Calu3 (cell line): ENCODE measurements around the gene DIPK1A. TPM values are rescaled to one million over a fixed set of nuclear protein-coding genes. Genes with fewer than 3 reads are reported as not detected.

Experiments used
- BruUV-seq: library from RNA; stranded (reverse); fragments of 400-500 nt; replicated peaks from 2 replicates; lab custom pipeline; 2021; lab: Mats Ljungman, UMichigan
- CTCF ChIA-PET: fragments of 300-600 bp; sonication (Branson Sonifier 250); formaldehyde crosslinking; loops from one replicate; lab custom pipeline; 2022; ENCODE audit warnings: antibody characterized with exemption; lab: Charles Lee
- DNase-seq: peaks from one replicate; pipeline ENCODE4 v3.0.0; 2022
- H3K27ac Mint-ChIP-seq: one replicate; pipeline ENCODE4 v1.8.0; 2022; ENCODE audit warnings: mixed read lengths; ENCODE audit not compliant: unreplicated experiment
- H3K27me3 Mint-ChIP-seq: one replicate; pipeline ENCODE4 v1.8.0; 2022; ENCODE audit warnings: mixed read lengths; ENCODE audit not compliant: unreplicated experiment
- H3K36me3 Mint-ChIP-seq: one replicate; pipeline ENCODE4 v1.8.0; 2022; ENCODE audit warnings: mild to moderate bottlenecking, moderate library complexity, mixed read lengths; ENCODE audit not compliant: insufficient read depth, unreplicated experiment
- H3K4me1 Mint-ChIP-seq: one replicate; pipeline ENCODE4 v1.8.0; 2022; ENCODE audit warnings: mild to moderate bottlenecking, low read depth, mixed read lengths; ENCODE audit not compliant: unreplicated experiment
- H3K4me3 Mint-ChIP-seq: one replicate; pipeline ENCODE4 v1.8.0; 2022; ENCODE audit warnings: mild to moderate bottlenecking, low read depth, moderate library complexity, mixed read lengths; ENCODE audit not compliant: unreplicated experiment
- H3K9me3 Mint-ChIP-seq: one replicate; pipeline ENCODE4 v1.8.0; 2022; ENCODE audit warnings: low read depth, mixed read lengths; ENCODE audit not compliant: unreplicated experiment
- CTCF ChIP-seq: fragments of 200-600 bp; IDR thresholded peaks from one replicate; pipeline ENCODE4 v1.8.0; 2022; ENCODE audit warnings: antibody characterized with exemption; ENCODE audit not compliant: unreplicated experiment
- intact Hi-C: fragments of 100-400 bp; cut with micrococcal nuclease; formaldehyde crosslinking; loops from one replicate; pipeline ENCODE4 v1.10.0; 2022; ENCODE audit not compliant: unreplicated experiment
- total RNA-seq: library from RNA; stranded (reverse); gene quantifications from 2 replicates; pipeline ENCODE4 v1.2.3, GENCODE V29; 2022

The DIPK1A gene
- total RNA-seq, 1 experiment from 2014 or later: 4.9 TPM

- CTCF ChIA-PET: interaction anchor here (0.6 to 1.3 kb wide), 4 partner anchors 19 to 172 kb away, joined by 3 to 6 read pairs (median 4); partner anchors contain the start of gene DIPK1A
- H3K4me3 Mint-ChIP-seq: no peak overlapping the region
- TF ChIP-seq CTCF: no peak
These were observed 39.0 kb upstream of the DIPK1A start for GRCh38 chr1:93000291-93000690.

DNA sequence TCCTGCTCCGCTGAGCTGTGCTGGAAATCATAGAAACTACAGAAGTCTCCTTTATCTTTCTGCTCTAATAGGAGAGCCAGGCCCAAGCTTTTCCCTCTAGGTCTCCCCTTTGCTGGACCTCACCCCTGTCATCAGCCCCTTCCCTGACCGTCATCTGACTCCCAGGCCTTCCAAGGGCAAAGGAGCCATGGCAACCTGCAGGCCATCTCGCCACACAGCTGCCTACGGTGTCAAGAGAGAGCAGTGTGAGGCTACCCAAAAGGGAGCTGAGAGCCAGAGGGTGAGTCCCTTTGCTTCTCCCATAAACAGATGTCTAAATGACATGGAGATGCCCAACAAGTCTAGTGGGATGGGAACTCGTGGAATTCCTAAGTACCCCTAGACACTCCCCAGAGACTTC, 37.6 kb upstream of the DIPK1A start:
- BruUV-seq: no TSS peak

More at GRCh38 chr1:93000291-93000690, 39.0 kb upstream of the DIPK1A start:
- Mint-ChIP-seq H3K4me1 (peaks cover 22% of the 10 kb centered on the region), H3K27me3 (peaks cover 14% of the 10 kb centered on the region), H3K36me3 (no peaks in the 10 kb centered on the region), H3K27ac (no peak overlapping the region), H3K9me3 (no peaks in the 10 kb centered on the region)
- no peak for DNase-seq
- BruUV-seq: no TSS peak
- intact Hi-C loops: no loop called here

DNA sequence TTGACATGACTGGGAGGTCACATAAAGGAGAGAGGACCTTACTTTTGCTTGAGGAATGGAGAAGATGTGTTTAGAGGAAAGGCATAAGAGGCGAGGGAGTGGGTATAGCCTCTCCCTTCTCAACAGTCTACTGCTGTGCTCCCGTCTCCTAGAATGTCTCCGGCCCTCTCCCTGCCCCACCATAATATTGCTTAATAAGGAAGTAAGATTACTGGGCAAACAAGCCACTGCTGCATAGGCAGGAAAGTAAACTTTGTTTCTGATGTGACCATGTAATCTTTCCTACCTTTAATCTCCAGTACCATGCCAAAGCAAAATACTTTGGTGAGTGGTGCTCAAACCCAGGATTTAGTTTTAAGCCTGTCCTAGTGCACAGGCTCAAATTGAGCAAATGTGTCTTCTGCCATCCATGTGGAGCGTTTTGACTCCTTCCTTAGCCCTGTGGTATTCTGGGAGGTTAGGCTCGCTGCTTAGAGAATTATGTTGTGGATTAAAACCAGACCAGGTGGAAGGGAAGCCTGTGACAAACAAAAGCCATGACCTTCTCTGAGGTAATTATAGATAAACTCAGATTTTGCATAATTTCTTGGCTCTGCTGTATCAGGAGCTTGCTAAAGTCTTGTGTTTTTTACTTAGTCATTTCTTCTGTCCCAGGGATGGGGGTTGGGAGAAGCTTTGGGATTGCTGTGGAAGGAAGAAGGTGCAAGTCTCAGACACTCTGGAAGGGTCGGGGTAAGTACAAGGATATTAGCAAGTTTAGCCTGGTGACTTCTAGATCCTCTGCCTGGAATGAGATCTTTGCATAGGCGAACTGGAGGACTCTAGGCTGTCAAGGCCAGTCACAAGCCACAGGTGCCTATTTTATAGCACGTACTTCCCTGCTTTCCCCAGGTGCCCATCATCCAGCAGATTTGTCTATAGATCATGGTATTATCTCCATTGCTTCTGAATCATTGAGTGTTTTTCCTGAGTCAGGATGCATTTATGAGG, 34.5 kb upstream of the DIPK1A start:
- CTCF ChIA-PET: interaction anchor here (0.6 to 1.7 kb wide), 3 partner anchors 22 to 113 kb away, joined by 3 to 4 read pairs (median 3); no protein-coding TSS in a partner anchor
- intact Hi-C loops: loop anchor here (2.0 kb wide), 1 partner anchor 35 kb away; the partner anchor contains the start of gene DIPK1A
- H3K4me3 Mint-ChIP-seq: no peak overlapping the region

More for the DNA sequence above, 37.6 kb upstream of the DIPK1A start:
- intact Hi-C loops: no loop called here
- Mint-ChIP-seq H3K4me1 (peaks cover 29% of the 10 kb centered on the region), H3K27ac (no peak overlapping the region), H3K27me3 (peaks cover 5% of the 10 kb centered on the region), H3K4me3 (no peak overlapping the region), H3K9me3 (no peaks in the 10 kb centered on the region), H3K36me3 (no peaks in the 10 kb centered on the region)
- TF ChIP-seq CTCF: no peak
- CTCF ChIA-PET: no interaction called here
- DNase-seq: no peak

More for the DNA sequence above, 34.5 kb upstream of the DIPK1A start:
- Mint-ChIP-seq H3K36me3 (no peaks in the 10 kb centered on the region), H3K9me3 (no peaks in the 10 kb centered on the region), H3K27me3 (no peaks in the 10 kb centered on the region), H3K27ac (no peak overlapping the region), H3K4me1 (peaks cover 26% of the 10 kb centered on the region)
- peak; percentile 26 for DNase-seq
- TF ChIP-seq CTCF: no peak
- no TSS peak for BruUV-seq
